ENCODE data around the gene GPX6. TPM values are rescaled to one million over a fixed set of nuclear protein-coding genes. Genes with fewer than 3 reads are reported as not detected.
"Not testable (repeated sequence)": the region's sequence is repeated elsewhere in the genome, so short reads cannot be mapped to it uniquely, and the experiment has no call there.

Gene GPX6
- total RNA-seq, 1 experiment from 2014 or later: not detected

DNA sequence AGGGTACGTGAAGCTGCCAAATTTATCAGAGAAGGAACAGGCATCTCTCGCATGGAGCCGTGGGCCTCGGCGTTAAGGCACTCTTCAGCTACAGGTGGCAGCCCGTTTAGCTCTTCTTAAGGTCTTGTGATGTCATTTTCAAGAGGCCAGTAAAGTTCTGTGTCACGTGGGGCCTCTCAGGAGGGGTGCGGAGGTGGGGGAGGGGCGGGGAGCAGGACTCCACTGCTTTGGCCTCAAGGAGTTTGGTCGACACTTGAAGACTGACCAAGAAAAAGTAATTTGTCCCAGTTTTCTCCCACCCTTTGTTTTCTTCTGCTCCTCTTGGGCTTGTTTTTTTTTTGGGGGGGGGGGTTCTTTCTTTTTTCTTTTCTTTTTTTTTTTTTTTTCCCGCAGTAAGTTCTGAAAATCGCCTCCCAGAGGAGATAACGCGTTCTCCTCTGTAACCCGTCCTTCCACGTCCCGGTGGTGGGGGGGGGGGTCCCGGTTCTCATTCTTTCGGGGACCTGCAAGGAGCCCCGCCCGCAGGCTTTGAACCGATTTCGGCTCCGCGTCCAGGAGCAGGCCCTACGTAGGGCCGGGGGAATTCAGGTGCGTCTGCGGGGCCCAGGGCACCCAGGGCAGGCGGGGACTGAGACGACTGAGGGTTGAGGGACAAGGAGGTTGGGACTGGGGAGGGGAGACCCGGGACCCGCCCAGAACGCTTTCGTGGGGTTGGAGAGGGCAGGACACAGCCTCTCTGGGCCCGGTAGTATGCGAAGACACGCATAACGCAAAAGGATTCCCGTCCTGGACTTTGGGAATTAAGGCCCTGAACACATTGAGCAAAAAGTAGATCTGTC lies 26.0 kb downstream of the GPX6 start:
- in situ Hi-C loops (cut with HindIII; ENCODE audit: low sequenced_read_pairs): no loop called here
- peak; percentile 58 for DNase-seq (ENCODE audit: low spot score)

DNA sequence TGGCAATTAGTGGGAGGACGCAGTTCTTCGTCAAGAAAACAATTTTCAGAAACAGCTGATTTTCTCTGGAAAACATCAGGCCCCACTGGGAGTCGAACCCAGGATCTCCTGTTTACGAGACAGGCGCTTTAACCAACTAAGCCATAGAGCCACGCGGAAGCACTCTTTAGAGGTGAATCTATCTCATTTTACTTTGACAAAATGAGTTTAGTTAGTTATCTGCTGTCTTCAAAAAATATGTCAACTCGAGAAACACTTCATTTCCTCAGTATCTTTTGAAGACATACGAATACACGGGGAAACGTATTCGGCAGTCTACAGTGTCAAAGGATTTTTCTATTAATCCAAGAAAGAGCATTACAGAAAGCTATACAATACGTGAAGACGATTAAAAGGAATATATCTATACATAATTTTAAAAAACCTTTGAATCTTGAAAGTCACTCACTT lies 26.7 kb downstream of the GPX6 start:
- in situ Hi-C loops (cut with HindIII; ENCODE audit: low sequenced_read_pairs): no loop called here
- DNase-seq (ENCODE audit: low spot score): peak; percentile 35

DNA sequence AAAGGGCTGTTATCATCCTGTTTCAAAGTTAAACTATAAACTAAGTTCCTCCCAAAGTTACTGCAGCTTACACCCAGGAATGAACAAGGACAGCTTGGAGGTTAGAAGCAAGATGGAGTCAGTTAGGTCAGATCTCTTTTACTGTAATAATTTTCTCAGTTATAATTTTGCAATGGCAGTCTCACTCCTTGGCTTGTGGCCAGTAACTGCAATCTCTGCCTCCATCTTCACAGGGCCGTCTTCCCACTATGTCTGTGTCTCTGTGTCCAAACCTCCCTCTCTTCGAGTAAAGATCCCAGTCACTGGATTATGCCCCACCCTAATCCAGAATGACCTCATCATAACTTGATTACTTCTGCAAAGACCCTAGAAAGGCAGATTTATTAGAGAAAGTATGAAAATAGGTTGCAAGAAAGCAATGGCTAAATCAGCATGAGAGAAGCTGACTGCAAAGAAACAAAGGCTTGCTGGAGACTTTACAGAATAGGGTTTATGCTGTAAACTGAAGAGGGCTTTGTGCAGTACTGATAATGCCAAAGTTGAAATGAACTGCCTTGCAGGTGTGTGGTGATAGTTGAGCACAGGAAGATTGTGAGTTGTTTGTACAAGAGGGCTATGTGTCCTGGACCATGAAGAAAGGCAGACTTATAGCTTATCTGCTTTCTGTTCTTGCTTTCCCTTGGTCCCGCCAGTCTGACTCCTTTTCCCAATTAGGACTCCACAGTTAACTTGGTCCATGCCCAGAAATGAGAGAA lies 28.4 kb downstream of the GPX6 start:
- no peak for DNase-seq (ENCODE audit: low spot score)
- in situ Hi-C loops (cut with HindIII; ENCODE audit: low sequenced_read_pairs): no loop called here

DNA sequence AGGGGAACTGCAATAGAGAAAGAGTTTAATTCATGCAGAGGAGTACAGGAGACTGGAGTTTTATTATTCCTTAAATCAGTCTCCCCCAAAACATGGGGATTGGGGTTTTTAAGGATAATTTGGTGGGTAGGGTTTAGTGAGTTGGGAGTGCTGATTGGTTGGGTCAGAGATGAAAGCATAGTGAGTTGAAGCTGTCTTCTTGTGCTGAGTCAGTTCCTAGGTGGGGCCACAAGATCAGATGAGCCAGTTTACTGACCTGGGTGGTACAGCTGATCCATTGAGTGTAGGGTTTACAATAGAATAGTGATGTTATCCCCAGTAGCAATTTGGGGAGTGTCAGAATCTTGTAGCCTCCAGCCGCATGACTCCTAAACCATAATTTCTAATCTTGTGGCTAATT lies 29.1 kb downstream of the GPX6 start:
- in situ Hi-C loops (cut with HindIII; ENCODE audit: low sequenced_read_pairs): no loop called here
- no peak for DNase-seq (ENCODE audit: low spot score)

DNA sequence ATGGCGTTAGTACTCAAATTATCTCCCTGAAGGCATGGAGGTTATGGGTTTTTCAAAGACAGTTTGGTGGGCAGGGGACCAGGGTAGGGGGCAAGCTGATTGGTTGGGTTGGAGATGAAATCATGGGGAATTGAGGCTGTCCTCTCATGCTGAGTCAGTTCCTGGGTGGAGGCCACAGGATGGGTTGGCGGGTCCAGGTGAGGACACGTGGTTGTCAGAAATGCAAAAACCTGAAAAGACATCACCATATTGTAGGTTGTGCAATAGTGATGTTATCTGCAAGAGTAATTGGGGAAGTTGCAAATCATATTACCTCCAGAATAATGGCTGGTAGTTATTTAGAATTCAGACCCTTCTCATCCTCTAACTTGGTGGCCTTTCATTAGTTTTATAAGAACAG lies 30.1 kb downstream of the GPX6 start:
- in situ Hi-C loops (cut with HindIII; ENCODE audit: low sequenced_read_pairs): no loop called here
- DNase-seq (ENCODE audit: low spot score): no peak

DNA sequence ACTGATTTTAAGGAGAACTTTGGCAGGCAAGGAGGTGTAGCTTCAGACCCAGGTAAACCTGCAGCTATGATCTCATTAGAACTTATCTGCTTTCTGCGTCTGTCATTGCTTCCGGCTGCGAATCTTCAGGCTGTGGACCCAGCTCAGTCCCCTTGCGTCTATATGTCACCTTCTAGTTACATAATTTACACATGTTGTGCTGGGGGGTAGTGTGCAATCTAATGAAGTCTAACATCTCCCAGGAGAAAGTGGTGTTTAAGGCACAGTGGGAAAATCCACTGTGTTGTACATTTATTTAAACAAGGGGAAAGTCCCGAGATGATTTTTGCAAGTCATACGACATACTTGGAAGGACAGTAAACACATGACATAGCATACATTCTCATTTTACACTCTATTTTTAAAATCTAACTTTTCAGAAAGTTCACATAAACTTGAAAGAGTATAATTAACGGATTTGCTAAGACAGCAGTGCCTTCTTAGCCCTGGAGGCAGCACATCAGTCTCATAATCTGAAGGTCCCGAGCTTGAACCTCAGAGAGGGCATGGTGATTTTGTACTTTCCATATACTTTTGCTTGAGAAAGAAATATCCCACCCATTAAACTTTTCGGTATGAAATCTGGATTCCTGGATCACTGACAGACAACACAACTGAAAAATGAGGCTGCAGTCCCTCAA lies 35.2 kb downstream of the GPX6 start:
- DNase-seq (ENCODE audit: low spot score): no peak
- in situ Hi-C loops (cut with HindIII; ENCODE audit: low sequenced_read_pairs): no loop called here

DNA sequence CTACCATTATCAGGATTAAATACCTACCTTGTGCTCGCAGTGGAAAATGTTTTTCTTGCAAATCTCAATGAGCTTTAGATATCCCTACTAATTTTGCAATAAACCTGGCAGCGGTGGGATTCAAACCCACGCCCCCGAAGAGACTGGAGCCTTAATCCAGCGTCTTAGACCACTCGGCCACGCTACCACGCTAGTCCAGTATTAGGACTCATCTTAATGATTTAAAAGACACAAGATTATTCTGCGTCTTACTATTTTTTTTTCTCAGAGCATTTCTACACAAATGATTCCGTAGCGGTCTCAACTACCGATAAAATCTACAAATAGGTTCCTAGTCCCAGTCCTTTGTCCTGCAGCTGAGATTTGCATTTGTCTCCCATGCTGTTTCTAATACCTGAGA lies 37.1 kb downstream of the GPX6 start:
- DNase-seq (ENCODE audit: low spot score): no peak
- in situ Hi-C loops (cut with HindIII; ENCODE audit: low sequenced_read_pairs): no loop called here

DNA sequence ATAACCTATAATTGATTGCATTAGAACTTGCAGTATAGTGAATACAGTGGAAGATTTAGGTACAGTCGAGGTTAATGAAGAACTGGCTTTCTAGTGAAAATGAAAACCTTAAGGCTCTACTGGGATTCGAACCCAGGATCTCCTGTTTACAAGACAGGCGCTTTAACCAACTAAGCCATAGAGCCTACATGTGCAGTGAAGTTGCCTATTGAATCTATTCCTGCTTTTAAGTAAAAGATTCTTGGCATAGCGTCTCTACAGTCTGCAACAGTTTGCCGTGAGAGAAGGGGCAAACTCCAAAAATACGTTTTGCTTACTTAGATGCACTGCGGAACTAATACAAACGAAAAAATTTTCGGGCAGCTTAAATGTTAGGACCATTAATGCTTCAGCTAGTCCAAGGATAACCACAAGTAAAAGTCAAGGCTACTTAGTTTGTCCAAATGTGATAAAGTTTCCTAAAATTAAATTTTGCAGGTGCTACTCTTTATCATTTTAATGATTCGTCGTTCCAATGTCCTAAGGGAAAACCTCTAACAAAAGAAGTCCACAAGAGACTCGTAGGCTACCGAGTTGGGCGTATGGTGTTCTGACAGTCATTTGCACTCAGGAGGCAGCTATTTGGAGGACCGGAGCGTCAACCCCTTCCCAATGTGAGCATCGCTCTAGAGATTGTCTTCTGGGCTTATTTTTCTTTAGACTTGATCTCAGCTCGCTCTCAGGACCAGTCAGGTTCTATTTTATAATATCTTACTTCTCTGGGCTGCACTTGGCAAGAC lies 41.0 kb downstream of the GPX6 start:
- in situ Hi-C loops (cut with HindIII; ENCODE audit: low sequenced_read_pairs): no loop called here
- DNase-seq (ENCODE audit: low spot score): peak; percentile 60

DNA sequence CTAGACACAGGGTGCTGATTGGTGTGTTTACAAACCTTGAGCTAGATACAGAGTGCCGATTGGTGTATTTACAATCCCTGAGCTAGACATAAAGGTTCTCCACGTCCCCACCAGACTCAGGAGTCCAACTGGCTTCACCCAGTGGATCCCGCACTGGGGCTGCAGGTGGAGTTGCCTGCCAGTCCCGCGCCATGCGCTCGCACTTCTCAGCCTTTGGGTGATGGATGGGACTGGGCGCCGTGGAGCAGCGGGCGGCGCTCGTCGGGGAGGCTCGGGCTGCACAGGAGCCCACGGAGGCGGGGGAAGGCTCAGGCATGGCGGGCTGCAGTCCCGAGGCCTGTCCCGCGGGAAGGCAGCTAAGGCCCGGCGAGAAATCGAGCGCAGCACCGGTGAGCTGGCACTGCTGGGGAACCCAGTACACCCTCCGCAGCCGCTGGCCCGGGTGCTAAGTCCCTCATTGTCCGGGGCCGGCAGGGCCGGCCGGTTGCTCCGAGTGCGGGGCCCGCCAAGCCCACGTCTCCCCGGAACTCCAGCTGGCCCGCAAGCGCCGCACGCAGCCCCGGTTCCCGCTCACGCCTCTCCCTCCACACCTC lies 46.3 kb downstream of the GPX6 start:
- DNase-seq (ENCODE audit: low spot score); in situ Hi-C loops (cut with HindIII; ENCODE audit: low sequenced_read_pairs): not testable (repeated sequence)

DNA sequence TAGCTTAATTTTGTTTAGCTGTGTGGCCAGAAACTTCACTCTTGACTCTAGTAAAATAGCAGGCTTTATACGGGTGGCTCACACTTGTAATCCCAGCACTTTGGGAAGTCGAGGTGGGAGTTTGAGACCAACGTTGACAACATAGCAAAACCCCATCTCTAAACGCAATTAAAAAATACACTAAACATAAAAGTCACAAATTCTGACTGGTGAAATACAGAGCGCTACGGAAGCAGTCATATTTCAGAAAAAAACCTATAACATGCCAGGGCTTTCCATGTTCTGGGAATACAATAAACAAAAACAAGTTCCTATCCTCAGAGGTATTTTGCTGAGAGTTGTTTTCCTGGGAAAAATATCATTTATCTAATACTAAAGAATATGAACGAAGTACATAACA lies 47.5 kb downstream of the GPX6 start:
- in situ Hi-C loops (cut with HindIII; ENCODE audit: low sequenced_read_pairs): no loop called here
- no peak for DNase-seq (ENCODE audit: low spot score)

DNA sequence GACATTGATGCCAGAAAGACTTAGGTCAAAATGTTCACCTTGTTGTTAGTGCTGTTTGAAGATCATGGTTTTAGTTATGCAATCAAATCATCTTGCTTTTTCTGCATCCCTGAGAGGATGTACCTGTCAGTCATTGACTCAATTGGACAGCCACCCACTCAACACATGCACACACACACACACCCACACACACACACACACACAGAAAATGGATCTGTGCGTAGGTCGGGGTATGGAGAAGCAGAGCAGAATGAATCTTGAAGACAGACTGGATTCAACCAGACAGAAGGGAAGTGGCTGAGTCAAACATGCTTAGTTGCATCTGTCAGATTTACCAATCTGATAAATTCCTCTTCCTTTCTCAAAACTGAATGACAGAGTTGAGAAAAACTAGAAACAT lies 53.2 kb downstream of the GPX6 start:
- DNase-seq (ENCODE audit: low spot score): no peak
- in situ Hi-C loops (cut with HindIII; ENCODE audit: low sequenced_read_pairs): no loop called here

DNA sequence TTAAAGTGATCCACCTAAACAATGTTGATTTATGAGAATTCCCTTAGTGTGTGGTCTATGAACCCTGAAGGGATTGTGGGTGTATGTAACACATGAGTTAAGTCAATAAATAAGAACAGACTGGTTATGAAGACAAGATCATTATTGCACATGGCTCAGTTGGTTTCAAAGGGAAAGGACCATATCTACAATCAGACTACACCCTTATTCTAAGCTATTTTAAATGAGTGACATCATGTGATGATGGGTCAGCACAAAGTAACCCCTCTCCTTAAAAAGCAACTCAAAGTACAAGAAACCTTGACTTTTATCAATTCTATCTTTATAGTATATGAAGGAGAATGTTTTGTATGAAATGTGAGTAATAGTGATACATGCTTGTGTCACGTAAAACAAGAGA lies 57.0 kb downstream of the GPX6 start:
- in situ Hi-C loops (cut with HindIII; ENCODE audit: low sequenced_read_pairs): no loop called here
- DNase-seq (ENCODE audit: low spot score): no peak

Other genes with a start within 250 kb of the GPX6 start
- gene ZSCAN26, start 248.7 kb downstream of the GPX6 start, total RNA-seq (2014; rRNA removed; shearing (Covaris generic)): 11.1 and 14.3 TPM in 2 replicates
- gene PGBD1, start 234.2 kb downstream of the GPX6 start, total RNA-seq (2014; rRNA removed; shearing (Covaris generic)): 8.2 and 10.8 TPM in 2 replicates
- 6.8 and 10.6 TPM in 2 replicates for gene ZSCAN31, start 179.6 kb downstream of the GPX6 start, total RNA-seq (2014; rRNA removed; shearing (Covaris generic))
- gene ZKSCAN3, start 165.8 kb downstream of the GPX6 start, total RNA-seq (2014; rRNA removed; shearing (Covaris generic)): 3.0 and 5.2 TPM in 2 replicates
- 5.8 and 7.0 TPM in 2 replicates for gene ZSCAN12, start 116.0 kb downstream of the GPX6 start, total RNA-seq (2014; rRNA removed; shearing (Covaris generic))
- gene ZSCAN23, start 72.3 kb downstream of the GPX6 start, total RNA-seq (2014; rRNA removed; shearing (Covaris generic)): 0.25 and 0.81 TPM in 2 replicates
- gene GPX5, start 10.1 kb upstream of the GPX6 start, total RNA-seq (2014; rRNA removed; shearing (Covaris generic)): not detected in 2 replicates